Keratinocyte (primary cell): Measurements from ENCODE around the gene WNT1.

ENCODE experiments used
- EZH2 ChIP-seq: IDR thresholded peaks from one replicate; pipeline ENCODE4 v1.6.1; 2012; ENCODE audit warnings: inconsistent platforms, mild to moderate bottlenecking, low read length, moderate library complexity
- TF ChIP-seq, protein P1 (sequence below), 3 experiments: IDR thresholded peaks in 1 of 3; conservative IDR thresholded peaks in 1 of 3; optimal IDR thresholded peaks in 1 of 3; 2 replicates in 2 of 3; 3 replicates in 1 of 3; pipeline versions ENCODE3 to v1.5.1; 2011; ENCODE audit warnings: low read length in 3 of 3, mild to moderate bottlenecking in 3 of 3, moderate library complexity in 2 of 3, control low read depth in 1 of 3, inconsistent platforms in 1 of 3; ENCODE audit not compliant: insufficient read depth in 2 of 3; ENCODE audit errors: extremely low read depth in 1 of 3

- TF ChIP-seq, protein P1, sequence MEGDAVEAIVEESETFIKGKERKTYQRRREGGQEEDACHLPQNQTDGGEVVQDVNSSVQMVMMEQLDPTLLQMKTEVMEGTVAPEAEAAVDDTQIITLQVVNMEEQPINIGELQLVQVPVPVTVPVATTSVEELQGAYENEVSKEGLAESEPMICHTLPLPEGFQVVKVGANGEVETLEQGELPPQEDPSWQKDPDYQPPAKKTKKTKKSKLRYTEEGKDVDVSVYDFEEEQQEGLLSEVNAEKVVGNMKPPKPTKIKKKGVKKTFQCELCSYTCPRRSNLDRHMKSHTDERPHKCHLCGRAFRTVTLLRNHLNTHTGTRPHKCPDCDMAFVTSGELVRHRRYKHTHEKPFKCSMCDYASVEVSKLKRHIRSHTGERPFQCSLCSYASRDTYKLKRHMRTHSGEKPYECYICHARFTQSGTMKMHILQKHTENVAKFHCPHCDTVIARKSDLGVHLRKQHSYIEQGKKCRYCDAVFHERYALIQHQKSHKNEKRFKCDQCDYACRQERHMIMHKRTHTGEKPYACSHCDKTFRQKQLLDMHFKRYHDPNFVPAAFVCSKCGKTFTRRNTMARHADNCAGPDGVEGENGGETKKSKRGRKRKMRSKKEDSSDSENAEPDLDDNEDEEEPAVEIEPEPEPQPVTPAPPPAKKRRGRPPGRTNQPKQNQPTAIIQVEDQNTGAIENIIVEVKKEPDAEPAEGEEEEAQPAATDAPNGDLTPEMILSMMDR (optimal IDR thresholded peaks at IDR 0.05 in 1 of 3, IDR thresholded peaks at IDR 0.05 in 1 of 3, conservative IDR thresholded peaks at IDR 0.05 in 1 of 3; ENCODE audit: extremely low read depth in 1 of 3, insufficient read depth in 2 of 3, low read length in 3 of 3): no peak
- TF ChIP-seq EZH2: no peak
These were observed 20.6 kb downstream of the WNT1 start for GRCh38 chr12:48998497-48999353.
